CD4-positive, alpha-beta T cell treated with Interferon gamma for 1 hour (primary cell): ENCODE results near the gene DUSP7.
A peak's percentile ranks its signal among the peaks of the same experiment; 100 is the strongest.

Experiments
- DNase-seq: peaks from one replicate; pipeline ENCODE4 v3.0.0-alpha.2; 2020

DUSP7 gene

GRCh38 chr3:52056521-52056967 lies at the start of gene DUSP7:
Gene DUSP7 (minus strand): TSS chr3:52056571. CDS start chr3:52056366, 205 bp downstream.
- DNase-seq: peak; percentile 61

- no peak for DNase-seq
Measured at GRCh38 chr3:52104684-52105640, 48.6 kb upstream of the DUSP7 start.

GRCh38 chr3:52102934-52103333 lies 46.6 kb upstream of the DUSP7 start:
- no peak for DNase-seq

GRCh38 chr3:52099001-52099401 lies 42.6 kb upstream of the DUSP7 start:
- no peak for DNase-seq

- DNase-seq: no peak
Measured at GRCh38 chr3:52097851-52098507, 41.6 kb upstream of the DUSP7 start.

GRCh38 chr3:52095990-52096775 lies 39.8 kb upstream of the DUSP7 start:
- DNase-seq: no peak

- DNase-seq: no peak
Measured at GRCh38 chr3:52094571-52095485, 38.5 kb upstream of the DUSP7 start.

- DNase-seq: no peak
Measured at GRCh38 chr3:52093756-52094545, 37.6 kb upstream of the DUSP7 start.

- DNase-seq: no peak
Measured at GRCh38 chr3:52092891-52093290, 36.5 kb upstream of the DUSP7 start.

GRCh38 chr3:52092271-52092660 lies 35.9 kb upstream of the DUSP7 start:
- no peak for DNase-seq

GRCh38 chr3:52091586-52092270 lies 35.4 kb upstream of the DUSP7 start:
- no peak for DNase-seq

- DNase-seq: no peak
Measured at GRCh38 chr3:52090933-52091468, 34.6 kb upstream of the DUSP7 start.

- no peak for DNase-seq
Measured at GRCh38 chr3:52090131-52090932, 34.0 kb upstream of the DUSP7 start.

GRCh38 chr3:52089691-52090090 lies 33.3 kb upstream of the DUSP7 start:
- no peak for DNase-seq

GRCh38 chr3:52088445-52089367 lies 32.3 kb upstream of the DUSP7 start:
- DNase-seq: peak; percentile 66

GRCh38 chr3:52087731-52088130 lies 31.4 kb upstream of the DUSP7 start:
- no peak for DNase-seq

- DNase-seq: no peak
Measured at GRCh38 chr3:52086976-52087663, 30.7 kb upstream of the DUSP7 start.

- DNase-seq: no peak
Measured at GRCh38 chr3:52086461-52086860, 30.1 kb upstream of the DUSP7 start.
